Neural cell (in vitro differentiated cells): ENCODE measurements around the gene IL17RD. TPM values are rescaled to one million over a fixed set of nuclear protein-coding genes. Genes with fewer than 3 reads are reported as not detected.

Experiments
- H2AFZ ChIP-seq: fragments of 200-600, 300-800 bp; sonication (generic), shearing (Covaris generic); 2 replicates; pipeline ENCODE4 v1.6.0; 2014; ENCODE audit warnings: low read depth, mild to moderate bottlenecking, antibody characterized with exemption, low read length, moderate library complexity
- H3F3A ChIP-seq: fragments of 200-600 bp; shearing (Covaris generic); 2 replicates; pipeline ENCODE4 v1.6.1; 2016; ENCODE audit warnings: mild to moderate bottlenecking, moderate library complexity, mixed read lengths, antibody characterized with exemption, low read length; ENCODE audit not compliant: insufficient read depth, poor library complexity, severe bottlenecking
- H3K27ac ChIP-seq: fragments of 200-600, 300-800 bp; sonication (generic), shearing (Covaris generic); 2 replicates; pipeline ENCODE4 v1.5.1; 2014; ENCODE audit warnings: mild to moderate bottlenecking, low read length, moderate library complexity
- H3K27me3 ChIP-seq: fragments of 300-800, 200-600 bp; sonication (generic), shearing (Covaris generic); 2 replicates; pipeline ENCODE4 v1.6.0; 2014; ENCODE audit warnings: mild to moderate bottlenecking, low read depth, low read length, moderate library complexity; ENCODE audit not compliant: insufficient read depth
- H3K36me3 ChIP-seq: fragments of 300-800, 200-600 bp; sonication (generic), shearing (Covaris generic); 2 replicates; pipeline ENCODE4 v1.5.1; 2014; ENCODE audit warnings: mild to moderate bottlenecking, antibody characterized with exemption, low read length, moderate library complexity; ENCODE audit not compliant: insufficient read depth
- H3K4me2 ChIP-seq: fragments of 300-800, 200-600 bp; sonication (generic), shearing (Covaris generic); 2 replicates; pipeline ENCODE4 v1.6.0; 2014; ENCODE audit warnings: mild to moderate bottlenecking, low read length
- H3K4me3 ChIP-seq: fragments of 300-800, 200-600 bp; sonication (generic), shearing (Covaris generic); 2 replicates; pipeline ENCODE4 v1.5.1; 2014; ENCODE audit warnings: mild to moderate bottlenecking, low read length, moderate library complexity
- H3K79me2 ChIP-seq: fragments of 200-600 bp; shearing (Covaris generic); replicated peaks from 2 replicates; pipeline ENCODE4 v1.6.0; 2014; ENCODE audit warnings: mild to moderate bottlenecking, low read length, moderate library complexity; ENCODE audit not compliant: insufficient read depth
- H3K9ac ChIP-seq: fragments of 300-800, 200-600 bp; sonication (generic), shearing (Covaris generic); 2 replicates; pipeline ENCODE4 v1.6.1; 2016; ENCODE audit warnings: mild to moderate bottlenecking, low read length, mixed read lengths
- H3K9me2 ChIP-seq: fragments of 200-600 bp; shearing (Covaris generic); 2 replicates; pipeline ENCODE4 v1.6.1; 2016; ENCODE audit warnings: mild to moderate bottlenecking, low read length, mixed read lengths; ENCODE audit not compliant: insufficient read depth
- H3K9me3 ChIP-seq: fragments of 200-600, 300-800 bp; sonication (generic), shearing (Covaris generic); 2 replicates; pipeline ENCODE4 v1.6.1; 2016; ENCODE audit warnings: mild to moderate bottlenecking, mixed run types, low read length, moderate library complexity, mixed read lengths
- H4K20me1 ChIP-seq: fragments of 200-600 bp; shearing (Covaris generic); 2 replicates; pipeline ENCODE4 v1.6.1; 2016; ENCODE audit warnings: mild to moderate bottlenecking, mixed run types; ENCODE audit not compliant: insufficient read depth
- EP300 ChIP-seq: fragments of 450-650 bp; conservative IDR thresholded peaks from 2 replicates; pipeline ENCODE4 v1.6.1; 2014; ENCODE audit warnings: antibody characterized with exemption, mild to moderate bottlenecking, moderate library complexity; ENCODE audit not compliant: poor library complexity, severe bottlenecking
- EZH2 ChIP-seq: fragments of 200-600, 300-800 bp; shearing (Covaris generic), sonication (generic); IDR thresholded peaks from 2 replicates; pipeline ENCODE4 v1.6.1; 2014; ENCODE audit warnings: antibody characterized with exemption, low read length, borderline replicate concordance, mild to moderate bottlenecking; ENCODE audit not compliant: insufficient read depth, poor library complexity, severe bottlenecking
- MXI1 ChIP-seq: fragments of 450-650 bp; conservative IDR thresholded peaks from 2 replicates; pipeline ENCODE4 v1.6.1; 2014; ENCODE audit warnings: antibody characterized with exemption, mild to moderate bottlenecking; ENCODE audit not compliant: poor library complexity, severe bottlenecking
- POLR2AphosphoS5 ChIP-seq: IDR thresholded peaks from 2 replicates; pipeline ENCODE4 v1.6.1; 2012
- RAD21 ChIP-seq: fragments of 450-650 bp; conservative IDR thresholded peaks from 2 replicates; pipeline ENCODE4 v1.6.1; 2014; ENCODE audit warnings: antibody characterized with exemption, mild to moderate bottlenecking, moderate library complexity
- SMC3 ChIP-seq: fragments of 450-650 bp; conservative IDR thresholded peaks from 2 replicates; pipeline ENCODE4 v1.6.1; 2014; ENCODE audit warnings: antibody characterized with exemption, mild to moderate bottlenecking, moderate library complexity; ENCODE audit not compliant: poor library complexity
- TAF1 ChIP-seq: IDR thresholded peaks from 2 replicates; pipeline ENCODE4 v1.6.1; 2012; ENCODE audit warnings: low read depth
- polyA plus RNA-seq: library from polyadenylated mRNA; depleted of rRNA; stranded (reverse); fragments of >200 nt; gene quantifications from 2 replicates; pipeline ENCODE4 v1.2.3, GENCODE V29; 2014
- TF ChIP-seq, protein P1 (sequence below): IDR thresholded peaks from 2 replicates; pipeline ENCODE4 v1.6.1; 2012; ENCODE audit warnings: borderline replicate concordance
- TF ChIP-seq, protein P2 (sequence below): fragments of 450-650 bp; IDR thresholded peaks from 2 replicates; pipeline ENCODE4 v1.5.1; 2014; ENCODE audit warnings: antibody characterized with exemption, mild to moderate bottlenecking, moderate library complexity; ENCODE audit not compliant: poor library complexity, severe bottlenecking

IL17RD gene
- polyA plus RNA-seq, 1 donor from 2014 or later = 14.8 TPM

- TF ChIP-seq, protein P1, sequence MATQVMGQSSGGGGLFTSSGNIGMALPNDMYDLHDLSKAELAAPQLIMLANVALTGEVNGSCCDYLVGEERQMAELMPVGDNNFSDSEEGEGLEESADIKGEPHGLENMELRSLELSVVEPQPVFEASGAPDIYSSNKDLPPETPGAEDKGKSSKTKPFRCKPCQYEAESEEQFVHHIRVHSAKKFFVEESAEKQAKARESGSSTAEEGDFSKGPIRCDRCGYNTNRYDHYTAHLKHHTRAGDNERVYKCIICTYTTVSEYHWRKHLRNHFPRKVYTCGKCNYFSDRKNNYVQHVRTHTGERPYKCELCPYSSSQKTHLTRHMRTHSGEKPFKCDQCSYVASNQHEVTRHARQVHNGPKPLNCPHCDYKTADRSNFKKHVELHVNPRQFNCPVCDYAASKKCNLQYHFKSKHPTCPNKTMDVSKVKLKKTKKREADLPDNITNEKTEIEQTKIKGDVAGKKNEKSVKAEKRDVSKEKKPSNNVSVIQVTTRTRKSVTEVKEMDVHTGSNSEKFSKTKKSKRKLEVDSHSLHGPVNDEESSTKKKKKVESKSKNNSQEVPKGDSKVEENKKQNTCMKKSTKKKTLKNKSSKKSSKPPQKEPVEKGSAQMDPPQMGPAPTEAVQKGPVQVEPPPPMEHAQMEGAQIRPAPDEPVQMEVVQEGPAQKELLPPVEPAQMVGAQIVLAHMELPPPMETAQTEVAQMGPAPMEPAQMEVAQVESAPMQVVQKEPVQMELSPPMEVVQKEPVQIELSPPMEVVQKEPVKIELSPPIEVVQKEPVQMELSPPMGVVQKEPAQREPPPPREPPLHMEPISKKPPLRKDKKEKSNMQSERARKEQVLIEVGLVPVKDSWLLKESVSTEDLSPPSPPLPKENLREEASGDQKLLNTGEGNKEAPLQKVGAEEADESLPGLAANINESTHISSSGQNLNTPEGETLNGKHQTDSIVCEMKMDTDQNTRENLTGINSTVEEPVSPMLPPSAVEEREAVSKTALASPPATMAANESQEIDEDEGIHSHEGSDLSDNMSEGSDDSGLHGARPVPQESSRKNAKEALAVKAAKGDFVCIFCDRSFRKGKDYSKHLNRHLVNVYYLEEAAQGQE = no peak
Observed at GRCh38 chr3:57057351-57057750, 107.8 kb downstream of the IL17RD start.

GRCh38 chr3:57053122-57053521 lies 112.0 kb downstream of the IL17RD start:
- TF ChIP-seq TAF1 = no peak
- TF ChIP-seq SMC3 = no peak
- TF ChIP-seq EP300 = no peak
- TF ChIP-seq MXI1 = no peak
- TF ChIP-seq, protein P2, sequence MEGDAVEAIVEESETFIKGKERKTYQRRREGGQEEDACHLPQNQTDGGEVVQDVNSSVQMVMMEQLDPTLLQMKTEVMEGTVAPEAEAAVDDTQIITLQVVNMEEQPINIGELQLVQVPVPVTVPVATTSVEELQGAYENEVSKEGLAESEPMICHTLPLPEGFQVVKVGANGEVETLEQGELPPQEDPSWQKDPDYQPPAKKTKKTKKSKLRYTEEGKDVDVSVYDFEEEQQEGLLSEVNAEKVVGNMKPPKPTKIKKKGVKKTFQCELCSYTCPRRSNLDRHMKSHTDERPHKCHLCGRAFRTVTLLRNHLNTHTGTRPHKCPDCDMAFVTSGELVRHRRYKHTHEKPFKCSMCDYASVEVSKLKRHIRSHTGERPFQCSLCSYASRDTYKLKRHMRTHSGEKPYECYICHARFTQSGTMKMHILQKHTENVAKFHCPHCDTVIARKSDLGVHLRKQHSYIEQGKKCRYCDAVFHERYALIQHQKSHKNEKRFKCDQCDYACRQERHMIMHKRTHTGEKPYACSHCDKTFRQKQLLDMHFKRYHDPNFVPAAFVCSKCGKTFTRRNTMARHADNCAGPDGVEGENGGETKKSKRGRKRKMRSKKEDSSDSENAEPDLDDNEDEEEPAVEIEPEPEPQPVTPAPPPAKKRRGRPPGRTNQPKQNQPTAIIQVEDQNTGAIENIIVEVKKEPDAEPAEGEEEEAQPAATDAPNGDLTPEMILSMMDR = no peak
- TF ChIP-seq POLR2AphosphoS5 = no peak
- no peak overlapping the region for H2AFZ ChIP-seq
- no peaks in the 10 kb centered on the region for H4K20me1 ChIP-seq
- no peak overlapping the region for H3K27ac ChIP-seq
- no peak overlapping the region for H3K4me2 ChIP-seq
- no peak overlapping the region for H3K4me3 ChIP-seq
- no peaks in the 10 kb centered on the region for H3K9me3 ChIP-seq
- H3K9ac ChIP-seq = no peak overlapping the region
- no peaks in the 10 kb centered on the region for H3F3A ChIP-seq
- H3K79me2 ChIP-seq = no peaks in the 10 kb centered on the region
- H3K9me2 ChIP-seq = no peaks in the 10 kb centered on the region
- H3K27me3 ChIP-seq = no peaks in the 10 kb centered on the region
- H3K36me3 ChIP-seq = no peaks in the 10 kb centered on the region

More at GRCh38 chr3:57057351-57057750, 107.8 kb downstream of the IL17RD start:
- no peaks in the 10 kb centered on the region for H3K36me3 ChIP-seq
- no peaks in the 10 kb centered on the region for H3K9me2 ChIP-seq
- H3F3A ChIP-seq = no peaks in the 10 kb centered on the region
- H3K27ac ChIP-seq = no peak overlapping the region
- H2AFZ ChIP-seq = no peak overlapping the region
- no peaks in the 10 kb centered on the region for H3K27me3 ChIP-seq
- H3K9ac ChIP-seq = no peak overlapping the region
- no peaks in the 10 kb centered on the region for H3K9me3 ChIP-seq
- no peak overlapping the region for H3K4me3 ChIP-seq
- no peaks in the 10 kb centered on the region for H3K79me2 ChIP-seq
- H4K20me1 ChIP-seq = no peaks in the 10 kb centered on the region
- no peak overlapping the region for H3K4me2 ChIP-seq

DNA sequence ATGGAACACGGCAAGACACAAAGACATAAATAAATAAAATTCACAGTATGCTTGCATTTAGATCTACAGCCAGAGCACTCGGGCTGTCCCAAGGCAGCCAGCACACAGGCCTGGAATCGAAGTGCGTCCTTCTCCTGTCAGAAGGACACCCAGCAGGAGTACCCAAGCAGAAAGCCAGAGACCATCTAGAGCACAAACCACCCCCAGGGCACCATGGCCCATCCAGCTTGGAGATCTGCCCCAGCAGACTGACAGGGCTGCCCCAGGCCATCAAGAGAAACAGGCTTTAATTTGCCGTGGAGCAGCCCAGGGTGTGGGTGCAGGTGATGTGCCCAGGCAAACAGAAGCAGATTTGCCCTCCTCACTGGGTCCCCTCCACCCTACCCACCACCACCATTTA lies 112.5 kb downstream of the IL17RD start:
- H3F3A ChIP-seq = no peaks in the 10 kb centered on the region
- no peak overlapping the region for H3K9ac ChIP-seq
- no peak for TF ChIP-seq TAF1
- no peak for TF ChIP-seq POLR2AphosphoS5
- TF ChIP-seq EP300 = no peak
- no peak for TF ChIP-seq SMC3
- TF ChIP-seq EZH2 = no peak
- TF ChIP-seq MXI1 = no peak
- no peak for TF ChIP-seq RAD21
- TF ChIP-seq, protein P2 = no peak
- TF ChIP-seq, protein P1 = no peak
- H3K27ac ChIP-seq = no peak overlapping the region
- no peaks in the 10 kb centered on the region for H3K79me2 ChIP-seq
- H3K36me3 ChIP-seq = no peaks in the 10 kb centered on the region
- no peaks in the 10 kb centered on the region for H3K9me3 ChIP-seq
- H3K9me2 ChIP-seq = no peaks in the 10 kb centered on the region
- H3K4me2 ChIP-seq = no peak overlapping the region
- no peak overlapping the region for H3K4me3 ChIP-seq
- no peak overlapping the region for H2AFZ ChIP-seq
- no peaks in the 10 kb centered on the region for H4K20me1 ChIP-seq
- H3K27me3 ChIP-seq = no peaks in the 10 kb centered on the region
